SK-N-SH (cell line): ENCODE data around the gene WNT2. TPM values are rescaled to one million over a fixed set of nuclear protein-coding genes. Genes with fewer than 3 reads are reported as not detected.

Experiments used
- CTCF ChIA-PET: fragments of 300-600, 350-600 bp; formaldehyde crosslinking; extraction: SDS; loops from one replicate; lab custom pipeline; 2021; lab: Yijun Ruan, JAX
- POLR2A ChIA-PET: fragments of 350-600 bp; sonication (Branson Sonifier 250); formaldehyde crosslinking; extraction: SDS; loops from one replicate; lab custom pipeline; 2020; ENCODE audit warnings: antibody characterized with exemption, inconsistent platforms; lab: Yijun Ruan, JAX
- DNase-seq: peaks from one replicate; pipeline ENCODE4 v3.0.0; 2012
- H2AFZ ChIP-seq: fragments of 200-600 bp; sonication (generic); 2 replicates; pipeline ENCODE4 v1.8.1; 2016; ENCODE audit warnings: antibody characterized with exemption, mild to moderate bottlenecking, low read depth
- H3F3A ChIP-seq: fragments of 200-600 bp; sonication (generic); replicated peaks from 2 replicates; pipeline ENCODE3; 2016; ENCODE audit warnings: antibody characterized with exemption, mild to moderate bottlenecking; ENCODE audit not compliant: insufficient read depth
- H3K27ac ChIP-seq, 2 experiments: fragments of 200-500 bp in 1 of 2; fragments of 200-600 bp in 1 of 2; sonication (Bioruptor generic) in 1 of 2; sonication (generic), shearing (Covaris generic) in 1 of 2; 2 replicates each; pipeline versions ENCODE4 v1.5.1 to v1.6.1; 2014 to 2016; ENCODE audit warnings: low read depth in 2 of 2, inconsistent platforms in 1 of 2, low read length in 1 of 2, mild to moderate bottlenecking in 1 of 2, mixed read lengths in 1 of 2
- H3K27me3 ChIP-seq: fragments of 200-600 bp; sonication (generic), shearing (Covaris generic); 2 replicates; pipeline ENCODE4 v1.6.1; 2016; ENCODE audit warnings: mixed run types; ENCODE audit not compliant: insufficient read depth
- H3K36me3 ChIP-seq, 2 experiments: fragments of 200-500 bp in 1 of 2; fragments of 200-600 bp in 1 of 2; sonication (Bioruptor generic) in 1 of 2; sonication (generic) in 1 of 2; replicated peaks in 1 of 2; 2 replicates each; pipeline versions ENCODE3 to v1.5.1; 2014 to 2016; ENCODE audit warnings: low read length in 1 of 2, mild to moderate bottlenecking in 1 of 2; ENCODE audit not compliant: insufficient read depth in 2 of 2, control insufficient read depth in 1 of 2
- H3K4me1 ChIP-seq, 2 experiments: fragments of 200-500 bp in 1 of 2; fragments of 200-600 bp in 1 of 2; sonication (Bioruptor generic) in 1 of 2; sonication (generic), shearing (Covaris generic) in 1 of 2; 2 replicates each; pipeline versions ENCODE4 v1.5.1 to v1.6.1; 2014 to 2016; ENCODE audit warnings: low read depth in 1 of 2, low read length in 1 of 2, mixed run types in 1 of 2; ENCODE audit not compliant: insufficient read depth in 2 of 2, control insufficient read depth in 1 of 2
- H3K4me2 ChIP-seq: fragments of 200-600 bp; sonication (generic), shearing (Covaris generic); 2 replicates; pipeline ENCODE4 v1.6.1; 2017; ENCODE audit warnings: mixed run types
- H3K4me3 ChIP-seq, 2 experiments: fragments of 200-500 bp in 1 of 2; fragments of 200-600 bp in 1 of 2; sonication (Bioruptor generic) in 1 of 2; sonication (generic), shearing (Covaris generic) in 1 of 2; 2 replicates each; pipeline versions ENCODE4 v1.5.1 to v1.8.1; 2014 to 2016; ENCODE audit warnings: low read depth in 2 of 2, inconsistent platforms in 1 of 2, low read length in 1 of 2, mild to moderate bottlenecking in 1 of 2, mixed read lengths in 1 of 2, moderate library complexity in 1 of 2
- H3K79me2 ChIP-seq: fragments of 200-600 bp; sonication (generic); 2 replicates; pipeline ENCODE4 v1.8.1; 2017; ENCODE audit warnings: mild to moderate bottlenecking; ENCODE audit not compliant: insufficient read depth
- H3K9ac ChIP-seq: fragments of 200-600 bp; sonication (generic); 2 replicates; pipeline ENCODE4 v1.6.1; 2017; ENCODE audit warnings: mixed run types
- H3K9me2 ChIP-seq: fragments of 200-600 bp; sonication (generic); 2 replicates; pipeline ENCODE4 v1.6.1; 2017; ENCODE audit warnings: mixed run types
- H3K9me3 ChIP-seq: fragments of 200-600 bp; sonication (generic); 2 replicates; pipeline ENCODE4 v1.6.1; 2017; ENCODE audit warnings: mixed run types, mild to moderate bottlenecking, moderate library complexity
- H4K20me1 ChIP-seq: fragments of 200-600 bp; sonication (generic); 2 replicates; pipeline ENCODE4 v1.6.1; 2017; ENCODE audit warnings: mild to moderate bottlenecking, mixed run types; ENCODE audit not compliant: insufficient read depth
- IRF3 ChIP-seq: fragments of 150-350 bp; IDR thresholded peaks from 2 replicates; pipeline ENCODE4 v1.6.1; 2016; ENCODE audit warnings: mild to moderate bottlenecking, low read depth, low read length
- NFIC ChIP-seq: IDR thresholded peaks from 2 replicates; pipeline ENCODE4 v1.4.0; 2012; ENCODE audit warnings: borderline replicate concordance
- PBX3 ChIP-seq: IDR thresholded peaks from 2 replicates; pipeline ENCODE4; 2012
- RAD21 ChIP-seq: IDR thresholded peaks from 2 replicates; pipeline ENCODE4 v1.6.1; 2012; ENCODE audit warnings: mild to moderate bottlenecking, low read length
- RCOR1 ChIP-seq: fragments of 150-350 bp; IDR thresholded peaks from 2 replicates; pipeline ENCODE4 v1.6.1; 2017; ENCODE audit warnings: antibody characterized with exemption, low read length
- REST ChIP-seq: IDR thresholded peaks from 2 replicates; pipeline ENCODE4 v1.6.1; 2012; ENCODE audit warnings: mild to moderate bottlenecking, low read depth, low read length, moderate library complexity
- RXRA ChIP-seq: IDR thresholded peaks from 2 replicates; pipeline ENCODE4 v1.4.0; 2012; ENCODE audit warnings: low read depth, mild to moderate bottlenecking, borderline replicate concordance
- SIN3A ChIP-seq: IDR thresholded peaks from 2 replicates; pipeline ENCODE4 v1.6.1; 2012; ENCODE audit warnings: low read depth, mild to moderate bottlenecking, low read length, moderate library complexity, borderline replicate concordance
- TCF12 ChIP-seq: IDR thresholded peaks from 2 replicates; pipeline ENCODE4 v1.4.0; 2012
- TEAD4 ChIP-seq: IDR thresholded peaks from 2 replicates; pipeline ENCODE4 v1.4.0; 2012; ENCODE audit warnings: mild to moderate bottlenecking, borderline replicate concordance; ENCODE audit not compliant: insufficient read depth
- USF1 ChIP-seq: IDR thresholded peaks from 2 replicates; pipeline ENCODE4 v1.4.0; 2012; ENCODE audit warnings: low read depth, borderline replicate concordance
- YY1 ChIP-seq: IDR thresholded peaks from 2 replicates; pipeline ENCODE4 v1.4.0; 2012; ENCODE audit warnings: low read depth, mild to moderate bottlenecking
- WGBS: methylation state at CpG from one replicate; pipeline ENCODE4 v1.1.6; 2017; ENCODE audit warnings: low lambda C conversion rate; 5-methylcytosine and 5-hydroxymethylcytosine counted together
- polyA plus RNA-seq, 3 experiments: library from polyadenylated mRNA; depleted of rRNA; stranded (reverse); fragments of >200 nt; gene quantifications; 2 replicates each; pipeline ENCODE4 v1.2.3, GENCODE V29; 2012
- TF ChIP-seq, protein P1 (sequence below): IDR thresholded peaks from 2 replicates; pipeline ENCODE4 v1.4.0; 2012; ENCODE audit warnings: low read depth, borderline replicate concordance

The WNT2 gene
- polyA plus RNA-seq, 1 of the 3 experiments (the other 2 are of a cell fraction), result not detected

DNA sequence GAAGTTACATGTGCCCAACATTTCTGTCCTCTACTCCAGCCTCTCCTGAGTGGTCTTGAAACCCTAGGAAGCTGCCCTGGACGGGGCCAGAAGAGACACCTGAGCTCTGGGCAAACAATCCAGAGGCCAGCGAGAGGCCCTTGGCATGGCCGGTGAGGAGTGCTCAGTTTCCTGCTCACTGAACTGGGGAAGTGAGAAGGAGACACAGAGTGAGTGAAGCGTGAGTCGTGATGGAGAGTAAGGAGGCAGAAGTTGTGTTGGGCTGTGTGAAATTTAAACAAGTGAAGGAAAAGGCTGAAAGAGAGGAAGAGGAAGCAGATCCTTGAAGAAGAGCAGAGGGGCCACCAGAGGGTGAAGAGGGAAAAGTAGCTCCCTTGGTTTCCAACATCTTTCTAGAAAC lies 73.2 kb downstream of the WNT2 start:
- CTCF ChIA-PET, result interaction anchor here (1.4 to 1.5 kb wide), 3 partner anchors 12 to 37 kb away, joined by 3 to 4 read pairs (median 3); no protein-coding TSS in a partner anchor
- Histone ChIP-seq H4K20me1 (no peaks in the 10 kb centered on the region), H3K27me3 (no peaks in the 10 kb centered on the region), H2AFZ (no peak overlapping the region; the same call in 1 of the 2 replicates), H3K36me3 (no peaks in the 10 kb centered on the region), H3K9me3 (no peaks in the 10 kb centered on the region), H3K4me1 (peaks cover 0 to 5% of the 10 kb centered on the region in 2 experiments; a peak in 1 of 4 replicates), H3K27ac (no peak overlapping the region), H3K79me2 (no peaks in the 10 kb centered on the region), H3K9me2 (no peaks in the 10 kb centered on the region), H3K4me2 (no peak overlapping the region), H3F3A (peaks cover 4% of the 10 kb centered on the region), H3K9ac (no peak overlapping the region), H3K4me3 (no peak overlapping the region)
- DNase-seq, result no peak
- 66% methylated on average over 5 of the region's 5 CpGs for WGBS
- POLR2A ChIA-PET, result no interaction called here
- no peak for TF ChIP-seq TEAD4
- no peak for TF ChIP-seq SIN3A
- TF ChIP-seq RAD21, result no peak
- no peak for TF ChIP-seq TCF12
- TF ChIP-seq NFIC, result no peak
- no peak for TF ChIP-seq RCOR1
- TF ChIP-seq USF1, result no peak
- TF ChIP-seq, protein P1, sequence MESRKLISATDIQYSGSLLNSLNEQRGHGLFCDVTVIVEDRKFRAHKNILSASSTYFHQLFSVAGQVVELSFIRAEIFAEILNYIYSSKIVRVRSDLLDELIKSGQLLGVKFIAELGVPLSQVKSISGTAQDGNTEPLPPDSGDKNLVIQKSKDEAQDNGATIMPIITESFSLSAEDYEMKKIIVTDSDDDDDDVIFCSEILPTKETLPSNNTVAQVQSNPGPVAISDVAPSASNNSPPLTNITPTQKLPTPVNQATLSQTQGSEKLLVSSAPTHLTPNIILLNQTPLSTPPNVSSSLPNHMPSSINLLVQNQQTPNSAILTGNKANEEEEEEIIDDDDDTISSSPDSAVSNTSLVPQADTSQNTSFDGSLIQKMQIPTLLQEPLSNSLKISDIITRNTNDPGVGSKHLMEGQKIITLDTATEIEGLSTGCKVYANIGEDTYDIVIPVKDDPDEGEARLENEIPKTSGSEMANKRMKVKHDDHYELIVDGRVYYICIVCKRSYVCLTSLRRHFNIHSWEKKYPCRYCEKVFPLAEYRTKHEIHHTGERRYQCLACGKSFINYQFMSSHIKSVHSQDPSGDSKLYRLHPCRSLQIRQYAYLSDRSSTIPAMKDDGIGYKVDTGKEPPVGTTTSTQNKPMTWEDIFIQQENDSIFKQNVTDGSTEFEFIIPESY, result no peak
- no peak for TF ChIP-seq PBX3
- no peak for TF ChIP-seq RXRA
- TF ChIP-seq REST, result no peak
- no peak for TF ChIP-seq YY1
- no peak for TF ChIP-seq IRF3
